ENCODE measurements around the gene E2F4.
A peak's percentile ranks its signal among the peaks of the same experiment; 100 is the strongest.

E2F4 gene

DNA sequence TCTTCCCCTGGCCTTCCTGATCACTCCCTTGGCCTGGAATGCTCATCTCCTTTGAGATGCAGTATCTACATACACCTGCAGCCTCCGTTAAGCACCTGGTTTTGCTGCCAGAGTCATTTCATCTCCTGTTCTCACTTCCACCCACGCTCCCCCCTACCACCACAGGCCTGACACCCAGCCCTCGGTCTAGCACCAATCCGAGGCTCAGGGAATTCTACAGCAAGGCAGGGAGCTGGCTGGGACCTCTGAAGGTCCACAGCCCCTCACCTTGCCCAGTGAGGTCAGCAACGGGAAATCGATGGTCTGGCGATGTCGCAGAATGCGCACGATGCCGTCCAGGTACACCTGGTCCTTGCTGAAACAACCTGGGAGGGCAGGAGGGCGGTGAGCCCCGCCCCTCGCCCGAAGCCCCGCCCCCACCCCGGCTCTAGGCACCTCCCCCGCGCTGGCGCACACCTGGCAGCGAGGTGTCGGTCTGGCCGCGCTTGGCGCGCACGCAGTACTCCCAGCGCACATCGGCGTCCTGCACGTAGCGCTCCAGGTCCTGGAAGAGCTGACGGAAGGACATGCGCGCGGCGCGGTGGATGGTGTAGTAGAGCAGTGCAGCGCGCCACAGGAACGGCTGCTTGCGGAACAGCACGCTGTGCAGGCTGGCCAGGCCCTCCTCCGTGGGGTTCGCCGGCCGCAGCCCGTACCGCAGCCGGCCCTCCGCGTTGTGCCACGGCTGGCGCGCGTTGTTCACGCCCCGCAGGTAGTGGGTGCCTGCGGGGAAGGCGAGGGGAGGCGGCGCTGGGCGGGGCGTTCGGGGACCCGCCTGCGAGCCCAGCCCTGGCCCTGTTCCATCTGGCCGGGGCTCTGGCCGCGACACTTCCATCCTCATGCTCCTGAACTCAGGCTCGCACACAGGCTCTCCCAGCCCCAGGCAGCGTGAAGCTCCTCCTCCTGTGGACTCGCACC, 13.9 kb upstream of the E2F4 start:
- no CpG with 5 or more reads among the region's 73 CpGs for WGBS (ENCODE audit: extremely low coverage, insufficient coverage, low lambda C conversion rate)
- peak; percentile 92 for DNase-seq
- Histone ChIP-seq H3K18ac (ENCODE audit: low read length) (no peak overlapping the region), H3K4me1 (ENCODE audit: control insufficient read depth, low read depth, low read length) (peaks cover 5% of the 10 kb centered on the region), H3K4me3 (ENCODE audit: low read length) (no peak overlapping the region), H4K8ac (ENCODE audit: low read depth, low read length) (no peak overlapping the region), H2BK5ac (ENCODE audit: low read length) (no peak overlapping the region), H3K79me2 (ENCODE audit: control insufficient read depth, insufficient read depth, low read length) (no peaks in the 10 kb centered on the region), H3K9ac (ENCODE audit: low read length) (peak overlapping the region; percentile 68), H3K27ac (ENCODE audit: low read depth, low read length) (no peak overlapping the region), H3K79me1 (ENCODE audit: low read length) (peaks cover 3% of the 10 kb centered on the region), H2BK120ac (ENCODE audit: low read depth, low read length) (no peak overlapping the region), H3K56ac (ENCODE audit: low read length) (peak overlapping the region; percentile 87), H3K27me3 (ENCODE audit: insufficient read depth, low read length, poor library complexity) (peaks cover 9% of the 10 kb centered on the region), H2AK5ac (ENCODE audit: low read length) (no peak overlapping the region), H3K4ac (ENCODE audit: low read depth, low read length) (no peak overlapping the region), H3K36me3 (ENCODE audit: control insufficient read depth, insufficient read depth, low read length) (no peaks in the 10 kb centered on the region), H4K5ac (ENCODE audit: low read length) (no peak overlapping the region), H3K4me2 (ENCODE audit: low read length) (peak overlapping the region; percentile 94), H2BK15ac (replicated peaks; ENCODE audit: low read depth) (no peak overlapping the region), H3K23ac (ENCODE audit: low read length) (no peak overlapping the region)

DNA sequence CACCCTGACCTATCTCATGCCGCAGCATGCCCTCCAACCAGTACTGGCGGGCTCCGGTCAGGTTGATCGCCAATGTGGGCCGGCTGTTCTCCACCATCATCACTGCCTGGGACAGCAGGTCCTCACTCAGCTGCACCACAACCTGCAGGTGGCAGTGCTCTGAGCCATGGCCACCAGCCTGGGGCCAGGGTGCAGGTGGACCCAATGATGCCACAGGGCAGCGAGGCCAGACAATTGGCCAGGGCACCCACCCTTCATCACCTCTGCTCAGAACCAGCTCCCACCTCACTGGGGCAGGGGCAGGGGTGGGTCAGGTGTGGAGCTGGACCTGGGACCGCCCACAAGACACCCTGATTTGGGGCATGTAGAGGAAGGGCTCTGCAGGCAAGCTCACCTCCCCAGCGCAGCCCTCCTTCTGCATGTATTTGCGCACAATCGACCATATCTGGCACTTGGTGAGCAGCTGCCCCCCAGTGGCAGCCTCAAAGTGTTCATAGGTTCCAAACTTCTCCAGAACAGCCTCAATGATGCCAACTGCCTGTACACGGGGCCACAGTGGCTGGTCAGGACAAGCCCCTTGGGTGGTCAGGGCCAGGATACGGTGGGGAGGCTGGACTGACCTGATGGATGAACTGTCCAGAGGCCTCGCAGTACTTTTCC, 12.4 kb upstream of the E2F4 start:
- Histone ChIP-seq H3K27me3 (ENCODE audit: insufficient read depth, low read length, poor library complexity) (peaks cover 6% of the 10 kb centered on the region), H4K5ac (ENCODE audit: low read length) (no peak overlapping the region), H3K4ac (ENCODE audit: low read depth, low read length) (no peak overlapping the region), H2BK15ac (replicated peaks; ENCODE audit: low read depth) (no peak overlapping the region), H3K23ac (ENCODE audit: low read length) (no peak overlapping the region), H4K8ac (ENCODE audit: low read depth, low read length) (no peak overlapping the region), H2BK5ac (ENCODE audit: low read length) (no peak overlapping the region), H3K9ac (ENCODE audit: low read length) (no peak overlapping the region), H2BK120ac (ENCODE audit: low read depth, low read length) (no peak overlapping the region), H3K4me1 (ENCODE audit: control insufficient read depth, low read depth, low read length) (peaks cover 3% of the 10 kb centered on the region), H3K27ac (ENCODE audit: low read depth, low read length) (no peak overlapping the region), H3K56ac (ENCODE audit: low read length) (no peak overlapping the region), H3K79me1 (ENCODE audit: low read length) (peaks cover 4% of the 10 kb centered on the region), H3K4me3 (ENCODE audit: low read length) (no peak overlapping the region), H3K79me2 (ENCODE audit: control insufficient read depth, insufficient read depth, low read length) (no peaks in the 10 kb centered on the region), H3K4me2 (ENCODE audit: low read length) (no peak overlapping the region), H2AK5ac (ENCODE audit: low read length) (no peak overlapping the region), H3K18ac (ENCODE audit: low read length) (no peak overlapping the region), H3K36me3 (ENCODE audit: control insufficient read depth, insufficient read depth, low read length) (no peaks in the 10 kb centered on the region)
- DNase-seq, result peak; percentile 29
- WGBS (ENCODE audit: extremely low coverage, insufficient coverage, low lambda C conversion rate), result no CpG with 5 or more reads among the region's 13 CpGs

DNA sequence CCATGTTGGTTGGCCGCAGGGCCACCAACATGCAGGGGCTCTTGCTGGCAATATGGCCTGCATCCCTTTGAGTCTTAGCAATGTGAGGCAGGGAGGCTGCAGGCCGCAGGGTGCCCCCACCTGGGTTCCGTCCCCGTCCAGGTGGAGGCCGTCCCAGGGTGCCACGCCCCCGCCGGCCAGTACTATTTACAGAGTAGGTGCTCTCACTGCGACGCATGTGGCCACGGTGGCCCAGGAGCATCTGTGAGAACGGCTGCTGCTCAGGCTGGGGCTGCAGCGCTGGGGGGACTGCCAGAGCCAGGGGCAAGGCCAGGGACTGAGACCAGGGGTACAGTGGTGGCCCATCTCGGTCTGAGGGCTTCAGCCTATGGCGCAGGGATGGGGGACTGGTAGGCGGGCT, 11.8 kb upstream of the E2F4 start:
- no peak overlapping the region for H2BK15ac ChIP-seq (replicated peaks; ENCODE audit: low read depth)
- no peak overlapping the region for H3K23ac ChIP-seq (ENCODE audit: low read length)
- no peaks in the 10 kb centered on the region for H3K79me2 ChIP-seq (ENCODE audit: control insufficient read depth, insufficient read depth, low read length)
- H3K9ac ChIP-seq (ENCODE audit: low read length), result no peak overlapping the region
- peaks cover under 1% of the 10 kb centered on the region for H3K27me3 ChIP-seq (ENCODE audit: insufficient read depth, low read length, poor library complexity)
- peaks cover 3% of the 10 kb centered on the region for H3K4me1 ChIP-seq (ENCODE audit: control insufficient read depth, low read depth, low read length)
- peaks cover 4% of the 10 kb centered on the region for H3K79me1 ChIP-seq (ENCODE audit: low read length)
- H3K56ac ChIP-seq (ENCODE audit: low read length), result no peak overlapping the region
- H2BK5ac ChIP-seq (ENCODE audit: low read length), result no peak overlapping the region
- no peak overlapping the region for H2AK5ac ChIP-seq (ENCODE audit: low read length)
- H3K4me2 ChIP-seq (ENCODE audit: low read length), result no peak overlapping the region
- H2BK120ac ChIP-seq (ENCODE audit: low read depth, low read length), result no peak overlapping the region
- DNase-seq, result no peak
- no peak overlapping the region for H3K4ac ChIP-seq (ENCODE audit: low read depth, low read length)
- H3K18ac ChIP-seq (ENCODE audit: low read length), result no peak overlapping the region
- no peak overlapping the region for H4K5ac ChIP-seq (ENCODE audit: low read length)
- H3K27ac ChIP-seq (ENCODE audit: low read depth, low read length), result no peak overlapping the region
- H3K36me3 ChIP-seq (ENCODE audit: control insufficient read depth, insufficient read depth, low read length), result no peaks in the 10 kb centered on the region
- WGBS (ENCODE audit: extremely low coverage, insufficient coverage, low lambda C conversion rate), result no CpG with 5 or more reads among the region's 16 CpGs
- no peak overlapping the region for H4K8ac ChIP-seq (ENCODE audit: low read depth, low read length)
- H3K4me3 ChIP-seq (ENCODE audit: low read length), result no peak overlapping the region

DNA sequence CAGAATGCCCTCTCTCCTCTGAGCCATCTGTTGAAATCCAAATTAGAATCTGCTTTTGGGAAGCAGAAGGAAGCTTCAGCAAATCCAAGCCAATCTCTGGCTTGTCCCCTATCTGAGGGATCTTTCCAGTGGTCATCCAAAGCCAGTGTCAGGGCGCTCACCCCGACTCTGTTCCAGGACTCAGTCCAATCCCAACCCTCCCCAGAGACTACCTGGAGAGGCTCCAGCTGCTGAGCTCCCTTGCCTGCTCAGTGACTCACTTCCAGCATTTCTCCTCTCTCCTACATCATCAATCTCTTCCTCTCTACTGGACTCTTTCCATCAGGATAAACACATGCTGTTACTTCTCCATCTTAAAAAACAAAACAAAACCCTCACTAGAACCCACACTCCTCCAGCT, 10.6 kb upstream of the E2F4 start:
- no peaks in the 10 kb centered on the region for H3K36me3 ChIP-seq (ENCODE audit: control insufficient read depth, insufficient read depth, low read length)
- H3K18ac ChIP-seq (ENCODE audit: low read length), result no peak overlapping the region
- peaks cover 4% of the 10 kb centered on the region for H3K79me1 ChIP-seq (ENCODE audit: low read length)
- no peak overlapping the region for H2BK5ac ChIP-seq (ENCODE audit: low read length)
- no peak overlapping the region for H3K4ac ChIP-seq (ENCODE audit: low read depth, low read length)
- H3K27ac ChIP-seq (ENCODE audit: low read depth, low read length), result no peak overlapping the region
- H2BK120ac ChIP-seq (ENCODE audit: low read depth, low read length), result no peak overlapping the region
- no peak for DNase-seq
- no peaks in the 10 kb centered on the region for H3K27me3 ChIP-seq (ENCODE audit: insufficient read depth, low read length, poor library complexity)
- peaks cover 3% of the 10 kb centered on the region for H3K4me1 ChIP-seq (ENCODE audit: control insufficient read depth, low read depth, low read length)
- no peak overlapping the region for H2BK15ac ChIP-seq (replicated peaks; ENCODE audit: low read depth)
- no peak overlapping the region for H3K56ac ChIP-seq (ENCODE audit: low read length)
- no peak overlapping the region for H4K5ac ChIP-seq (ENCODE audit: low read length)
- no peak overlapping the region for H3K4me2 ChIP-seq (ENCODE audit: low read length)
- H3K23ac ChIP-seq (ENCODE audit: low read length), result no peak overlapping the region
- no peak overlapping the region for H3K9ac ChIP-seq (ENCODE audit: low read length)
- no CpG with 5 or more reads among the region's 2 CpGs for WGBS (ENCODE audit: extremely low coverage, insufficient coverage, low lambda C conversion rate)
- no peak overlapping the region for H4K8ac ChIP-seq (ENCODE audit: low read depth, low read length)
- H3K4me3 ChIP-seq (ENCODE audit: low read length), result no peak overlapping the region
- no peaks in the 10 kb centered on the region for H3K79me2 ChIP-seq (ENCODE audit: control insufficient read depth, insufficient read depth, low read length)
- no peak overlapping the region for H2AK5ac ChIP-seq (ENCODE audit: low read length)

DNA sequence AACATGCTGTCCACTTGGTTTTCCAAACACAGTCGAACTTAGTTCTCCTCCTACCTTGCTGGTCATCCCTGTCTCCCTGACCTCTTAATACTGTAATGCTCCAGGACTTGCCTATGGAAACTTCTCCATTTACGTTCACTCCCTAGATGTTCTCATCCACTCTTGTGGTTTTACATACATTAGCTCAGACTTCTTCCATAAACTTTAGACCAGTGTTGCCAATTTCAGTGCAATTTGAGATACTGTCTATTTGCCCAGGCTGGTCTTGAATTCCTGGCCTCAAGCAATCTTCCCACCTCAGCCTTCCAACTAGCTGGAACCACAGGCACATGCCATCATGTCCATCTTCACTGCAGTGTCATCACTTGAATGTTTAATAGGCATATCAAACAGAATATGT, 9.7 kb upstream of the E2F4 start:
- H3K4ac ChIP-seq (ENCODE audit: low read depth, low read length), result no peak overlapping the region
- H4K5ac ChIP-seq (ENCODE audit: low read length), result no peak overlapping the region
- H3K79me1 ChIP-seq (ENCODE audit: low read length), result peaks cover 4% of the 10 kb centered on the region
- no peak overlapping the region for H2BK15ac ChIP-seq (replicated peaks; ENCODE audit: low read depth)
- H3K4me2 ChIP-seq (ENCODE audit: low read length), result no peak overlapping the region
- no CpG with 5 or more reads among the region's 2 CpGs for WGBS (ENCODE audit: extremely low coverage, insufficient coverage, low lambda C conversion rate)
- H2AK5ac ChIP-seq (ENCODE audit: low read length), result no peak overlapping the region
- H4K8ac ChIP-seq (ENCODE audit: low read depth, low read length), result no peak overlapping the region
- H3K36me3 ChIP-seq (ENCODE audit: control insufficient read depth, insufficient read depth, low read length), result no peaks in the 10 kb centered on the region
- no peaks in the 10 kb centered on the region for H3K79me2 ChIP-seq (ENCODE audit: control insufficient read depth, insufficient read depth, low read length)
- peak overlapping the region; percentile 25 for H3K56ac ChIP-seq (ENCODE audit: low read length)
- DNase-seq, result no peak
- no peak overlapping the region for H2BK5ac ChIP-seq (ENCODE audit: low read length)
- H3K4me1 ChIP-seq (ENCODE audit: control insufficient read depth, low read depth, low read length), result peaks cover 3% of the 10 kb centered on the region
- H3K27me3 ChIP-seq (ENCODE audit: insufficient read depth, low read length, poor library complexity), result no peaks in the 10 kb centered on the region
- no peak overlapping the region for H3K23ac ChIP-seq (ENCODE audit: low read length)
- H3K18ac ChIP-seq (ENCODE audit: low read length), result no peak overlapping the region
- no peak overlapping the region for H3K4me3 ChIP-seq (ENCODE audit: low read length)
- no peak overlapping the region for H2BK120ac ChIP-seq (ENCODE audit: low read depth, low read length)
- H3K9ac ChIP-seq (ENCODE audit: low read length), result peak overlapping the region; percentile 27
- H3K27ac ChIP-seq (ENCODE audit: low read depth, low read length), result no peak overlapping the region

All from mesendoderm (in vitro differentiated cells).